OCI-LY7 (cell line): ENCODE measurements around the gene LYSMD4. TPM values are rescaled to one million over a fixed set of nuclear protein-coding genes. Genes with fewer than 3 reads are reported as not detected.

ENCODE experiments used
- BruUV-seq: library from RNA; stranded (reverse); fragments of 400-500 nt; replicated peaks from 2 replicates; lab custom pipeline; 2021; lab: Mats Ljungman, UMichigan
- CTCF ChIA-PET: fragments of 300-600 bp; sonication (Branson Sonifier 250); formaldehyde crosslinking; loops from one replicate; lab custom pipeline; 2022; ENCODE audit warnings: antibody characterized with exemption; ENCODE audit not compliant: unreplicated experiment; lab: Charles Lee
- POLR2A ChIA-PET: fragments of 300-600 bp; sonication (Branson Sonifier 250); formaldehyde crosslinking; loops from one replicate; lab custom pipeline; 2022; ENCODE audit warnings: antibody characterized with exemption; lab: Charles Lee
- DNase-seq: peaks from one replicate; pipeline ENCODE4 v3.0.0-alpha.2; 2015; ENCODE audit warnings: low spot score
- H2AFZ ChIP-seq: fragments of 200-600 bp; sonication (generic), shearing (Covaris generic); 2 replicates; pipeline ENCODE4 v1.6.1; 2014; ENCODE audit warnings: mild to moderate bottlenecking, antibody characterized with exemption, low read length, moderate library complexity
- H3K27ac ChIP-seq: fragments of 200-600 bp; sonication (generic); 2 replicates; pipeline ENCODE4 v1.5.1; 2014; ENCODE audit warnings: mixed run types, low read depth, mild to moderate bottlenecking, moderate library complexity, low read length, inconsistent platforms; ENCODE audit not compliant: poor library complexity, severe bottlenecking
- H3K36me3 ChIP-seq: fragments of 200-600 bp; sonication (generic); 2 replicates; pipeline ENCODE4 v1.6.1; 2014; ENCODE audit warnings: mild to moderate bottlenecking, antibody characterized with exemption, low read length, moderate library complexity, mixed read lengths; ENCODE audit not compliant: insufficient read depth
- H3K4me1 ChIP-seq: fragments of 200-600 bp; sonication (generic); 2 replicates; pipeline ENCODE4 v1.5.1; 2014; ENCODE audit warnings: mild to moderate bottlenecking, low read length; ENCODE audit not compliant: insufficient read depth, poor library complexity, severe bottlenecking
- H3K4me2 ChIP-seq: fragments of 200-600 bp; sonication (generic); 2 replicates; pipeline ENCODE4 v1.6.1; 2014; ENCODE audit warnings: mild to moderate bottlenecking, low read length
- H3K4me3 ChIP-seq: fragments of 200-600 bp; sonication (generic); 2 replicates; pipeline ENCODE4 v1.5.1; 2014; ENCODE audit warnings: mild to moderate bottlenecking, low read depth, low read length; ENCODE audit not compliant: poor library complexity, severe bottlenecking
- H3K79me2 ChIP-seq: fragments of 200-600 bp; sonication (generic); 2 replicates; pipeline ENCODE4 v1.6.1; 2016; ENCODE audit warnings: low read depth, mild to moderate bottlenecking, low read length, moderate library complexity, mixed read lengths; ENCODE audit not compliant: insufficient read depth
- H3K9me2 ChIP-seq: fragments of 200-600 bp; sonication (generic); 2 replicates; pipeline ENCODE4 v1.6.1; 2016; ENCODE audit warnings: mild to moderate bottlenecking, low read length, mixed read lengths; ENCODE audit not compliant: insufficient read depth
- H3K9me3 ChIP-seq: fragments of 200-600 bp; sonication (generic); 2 replicates; pipeline ENCODE4 v1.6.1; 2014; ENCODE audit warnings: mild to moderate bottlenecking, mixed run types, low read length, mixed read lengths
- H4K20me1 ChIP-seq: fragments of 200-600 bp; sonication (generic); 2 replicates; pipeline ENCODE4 v1.6.1; 2014; ENCODE audit warnings: mild to moderate bottlenecking, antibody characterized with exemption, low read length, moderate library complexity, mixed read lengths; ENCODE audit not compliant: insufficient read depth
- CTCF ChIP-seq: fragments of 200-600 bp; sonication (generic); conservative IDR thresholded peaks from 2 replicates; pipeline ENCODE4 v1.5.1; 2014; ENCODE audit warnings: mild to moderate bottlenecking, antibody characterized with exemption, low read length, moderate library complexity, mixed read lengths
- EZH2phosphoT487 ChIP-seq: fragments of 200-600 bp; sonication (generic); IDR thresholded peaks from 2 replicates; pipeline ENCODE4 v1.6.1; 2018; ENCODE audit warnings: low read depth, borderline replicate concordance, mild to moderate bottlenecking, mixed run types, antibody characterized with exemption, low read length, moderate library complexity, mixed read lengths
- intact Hi-C: fragments of 100-400 bp; cut with micrococcal nuclease; formaldehyde crosslinking; loops from one replicate; pipeline ENCODE4 v1.10.0; 2022; ENCODE audit not compliant: unreplicated experiment
- total RNA-seq, 2 experiments: library from RNA; depleted of rRNA in 1 of 2; stranded (reverse); fragments of >200 nt in 1 of 2; shearing (Covaris generic) in 1 of 2; gene quantifications; 2 replicates each; pipeline ENCODE4 v1.2.3, GENCODE V29; 2014 to 2022

LYSMD4 gene
- total RNA-seq, 2 experiments from 2014 or later, result 6.5 to 7.7 TPM

- Histone ChIP-seq H3K4me1 (peaks cover 13% of the 10 kb centered on the region), H3K4me3 (no peak overlapping the region), H3K9me2 (no peaks in the 10 kb centered on the region), H3K79me2 (no peaks in the 10 kb centered on the region), H3K9me3 (no peaks in the 10 kb centered on the region), H3K27ac (no peak overlapping the region), H3K36me3 (peaks cover 20% of the 10 kb centered on the region; the same call in 1 of the 2 replicates), H3K4me2 (no peak overlapping the region), H2AFZ (no peak overlapping the region), H4K20me1 (no peaks in the 10 kb centered on the region)
- ChIA-PET CTCF (interaction anchor here (1.2 to 1.4 kb wide), 2 partner anchors 17 to 444 kb away, joined by 5 to 11 read pairs; partner anchors contain the start of gene LYSMD4), POLR2A (interaction anchor here (1.2 to 2.6 kb wide), 2 partner anchors 12 to 17 kb away, joined by 4 to 15 read pairs; partner anchors contain the start of gene LYSMD4)
- BruUV-seq, result no TSS peak
- intact Hi-C loops, result no loop called here
- no peak for DNase-seq
- TF ChIP-seq CTCF, result no peak
- no peak for TF ChIP-seq EZH2phosphoT487
Measured at GRCh38 chr15:99716540-99717095, 16.6 kb downstream of the LYSMD4 start.

- Histone ChIP-seq H3K79me2 (no peaks in the 10 kb centered on the region), H3K9me2 (no peaks in the 10 kb centered on the region), H3K4me1 (no peaks in the 10 kb centered on the region), H3K27ac (no peak overlapping the region), H2AFZ (no peak overlapping the region), H3K36me3 (peaks cover 26% of the 10 kb centered on the region; the same call in 1 of the 2 replicates), H4K20me1 (no peaks in the 10 kb centered on the region), H3K4me2 (no peak overlapping the region), H3K9me3 (no peaks in the 10 kb centered on the region), H3K4me3 (no peak overlapping the region)
- ChIA-PET POLR2A (interaction anchor here (1.0 kb wide), 1 partner anchor 462 kb away, joined by 3 read pairs; the partner anchor contains the start of gene LRRC28), CTCF (no interaction called here)
- no peak for TF ChIP-seq EZH2phosphoT487
- peak; percentile 27; the same call in 1 of the 2 replicates for TF ChIP-seq CTCF
- no TSS peak for BruUV-seq
- no peak for DNase-seq
- intact Hi-C loops, result no loop called here
Measured at GRCh38 chr15:99712415-99712814, 20.8 kb downstream of the LYSMD4 start.

GRCh38 chr15:99711625-99712024 lies 21.6 kb downstream of the LYSMD4 start:
- H4K20me1 ChIP-seq, result no peaks in the 10 kb centered on the region
- CTCF ChIA-PET, result no interaction called here
- POLR2A ChIA-PET, result no interaction called here

More at GRCh38 chr15:99711625-99712024, 21.6 kb downstream of the LYSMD4 start:
- Histone ChIP-seq H3K27ac (no peak overlapping the region), H3K36me3 (peaks cover 26% of the 10 kb centered on the region; the same call in 1 of the 2 replicates), H2AFZ (no peak overlapping the region), H3K4me3 (no peak overlapping the region), H3K4me2 (no peak overlapping the region), H3K9me2 (no peaks in the 10 kb centered on the region), H3K79me2 (no peaks in the 10 kb centered on the region), H3K4me1 (no peaks in the 10 kb centered on the region), H3K9me3 (no peaks in the 10 kb centered on the region)
- DNase-seq, result no peak
- no TSS peak for BruUV-seq
- no peak for TF ChIP-seq EZH2phosphoT487
- intact Hi-C loops, result no loop called here
